NCI-H2107 treated with DMSO at 0.1 percent for 48 hours (cell line): ENCODE results near the gene CNNM1.

ENCODE experiments used
- DNase-seq: peaks from one replicate; lab custom pipeline; 2025; ENCODE audit not compliant: unreplicated experiment; lab: John Stamatoyannopoulos, UW

Gene CNNM1

GRCh38 chr10:99370993-99371392 lies 41.8 kb downstream of the CNNM1 start:
- DNase-seq, result peak; percentile 7

GRCh38 chr10:99372546-99373271 lies 43.6 kb downstream of the CNNM1 start:
- DNase-seq, result no peak

- no peak for DNase-seq
Observed at GRCh38 chr10:99374526-99374925, 45.4 kb downstream of the CNNM1 start.

- no peak for DNase-seq
Observed at GRCh38 chr10:99374972-99375371, 45.8 kb downstream of the CNNM1 start.

GRCh38 chr10:99375426-99375825 lies 46.3 kb downstream of the CNNM1 start:
- DNase-seq, result no peak

- no peak for DNase-seq
Observed at GRCh38 chr10:99382176-99382575, 53.0 kb downstream of the CNNM1 start.

GRCh38 chr10:99387071-99387470 lies 57.9 kb downstream of the CNNM1 start:
- no peak for DNase-seq

GRCh38 chr10:99387541-99387940 lies 58.4 kb downstream of the CNNM1 start:
- no peak for DNase-seq

GRCh38 chr10:99389729-99390480 lies 60.7 kb downstream of the CNNM1 start:
- DNase-seq, result no peak

GRCh38 chr10:99391346-99391745 lies 62.2 kb downstream of the CNNM1 start:
- DNase-seq, result no peak

GRCh38 chr10:99393036-99393435 lies 63.9 kb downstream of the CNNM1 start:
- DNase-seq, result no peak

GRCh38 chr10:99393683-99394082 lies 64.5 kb downstream of the CNNM1 start:
- DNase-seq, result no peak

- DNase-seq, result peak; percentile 26
Observed at GRCh38 chr10:99394256-99394655, 65.1 kb downstream of the CNNM1 start.

- DNase-seq, result peak; percentile 58
Observed at GRCh38 chr10:99394761-99395386, 65.7 kb downstream of the CNNM1 start.

GRCh38 chr10:99395750-99396445 lies 66.7 kb downstream of the CNNM1 start:
- peak; percentile 79 for DNase-seq

- no peak for DNase-seq
Observed at GRCh38 chr10:99396471-99396870, 67.3 kb downstream of the CNNM1 start.

GRCh38 chr10:99399664-99400063 lies 70.5 kb downstream of the CNNM1 start:
- DNase-seq, result no peak

GRCh38 chr10:99403674-99404073 lies 74.5 kb downstream of the CNNM1 start:
- no peak for DNase-seq

GRCh38 chr10:99406149-99406548 lies 77.0 kb downstream of the CNNM1 start:
- DNase-seq, result no peak

- no peak for DNase-seq
Observed at GRCh38 chr10:99410146-99410545, 81.0 kb downstream of the CNNM1 start.

GRCh38 chr10:99410876-99411275 lies 81.7 kb downstream of the CNNM1 start:
- no peak for DNase-seq
